HepG2 (cell line): ENCODE results near the gene CTTNBP2NL. TPM values are rescaled to one million over a fixed set of nuclear protein-coding genes. Genes with fewer than 3 reads are reported as not detected.

Experiments
- ADNP ChIP-seq: sonication (generic); formaldehyde crosslinking; IDR thresholded peaks from 2 replicates; pipeline ENCODE4 v1.4.0; 2020; ENCODE audit warnings: missing genetic modification reagents
- AHR ChIP-seq: IDR thresholded peaks from 2 replicates; pipeline ENCODE4 v1.6.1; 2018; ENCODE audit warnings: missing genetic modification reagents, missing compliant biosample characterization
- ARNTL ChIP-seq: sonication (generic); formaldehyde crosslinking; IDR thresholded peaks from 2 replicates; pipeline ENCODE4 v1.4.0; 2020; ENCODE audit warnings: mild to moderate bottlenecking, missing genetic modification reagents
- CEBPG ChIP-seq: IDR thresholded peaks from 2 replicates; pipeline ENCODE4 v1.6.1; 2016
- FOXO4 ChIP-seq: sonication (generic); formaldehyde crosslinking; conservative IDR thresholded peaks from 2 replicates; pipeline ENCODE4 v1.8.1; 2023; ENCODE audit warnings: missing genetic modification reagents
- GPN1 ChIP-seq: sonication (generic); formaldehyde crosslinking; IDR thresholded peaks from 2 replicates; pipeline ENCODE4 v1.5.1; 2020; ENCODE audit warnings: missing genetic modification reagents, borderline replicate concordance
- HMGA1 ChIP-seq: sonication (generic); formaldehyde crosslinking; conservative IDR thresholded peaks from 2 replicates; pipeline ENCODE4 v1.4.0; 2020; ENCODE audit warnings: missing genetic modification reagents
- HOXA3 ChIP-seq: sonication (generic); formaldehyde crosslinking; IDR thresholded peaks from 2 replicates; pipeline ENCODE4 v1.5.0; 2020; ENCODE audit warnings: missing genetic modification reagents
- MEIS2 ChIP-seq: sonication (generic); formaldehyde crosslinking; IDR thresholded peaks from 2 replicates; pipeline ENCODE4 v1.9.0; 2021; ENCODE audit warnings: mild to moderate bottlenecking, missing genetic modification reagents
- NPAS2 ChIP-seq: sonication (generic); formaldehyde crosslinking; IDR thresholded peaks from 2 replicates; pipeline ENCODE4 v1.8.0; 2022; ENCODE audit warnings: mild to moderate bottlenecking, missing genetic modification reagents, borderline replicate concordance
- SAP130 ChIP-seq: IDR thresholded peaks from 2 replicates; pipeline ENCODE4 v1.6.1; 2016; ENCODE audit warnings: low read depth
- TFDP1 ChIP-seq: IDR thresholded peaks from 2 replicates; pipeline ENCODE4 v1.6.1; 2016; ENCODE audit warnings: missing compliant biosample characterization, missing genetic modification reagents, borderline replicate concordance
- ZC3H13 ChIP-seq: sonication (generic); formaldehyde crosslinking; IDR thresholded peaks from 2 replicates; pipeline ENCODE4 v1.8.1; 2023; ENCODE audit warnings: mild to moderate bottlenecking, missing genetic modification reagents, moderate library complexity
- ZFY ChIP-seq: sonication (generic); formaldehyde crosslinking; IDR thresholded peaks from 2 replicates; pipeline ENCODE4 v1.4.0; 2020; ENCODE audit warnings: missing genetic modification reagents
- ZNF362 ChIP-seq: sonication (generic); formaldehyde crosslinking; IDR thresholded peaks from 2 replicates; pipeline ENCODE4 v1.4.0; 2020; ENCODE audit warnings: missing genetic modification reagents, mild to moderate bottlenecking, borderline replicate concordance
- ZNF451 ChIP-seq: sonication (generic); formaldehyde crosslinking; IDR thresholded peaks from 2 replicates; pipeline ENCODE4 v1.5.0; 2020; ENCODE audit warnings: mild to moderate bottlenecking, missing genetic modification reagents
- ZNF503 ChIP-seq: sonication (generic); formaldehyde crosslinking; IDR thresholded peaks from 2 replicates; pipeline ENCODE4 v1.4.0; 2020; ENCODE audit warnings: missing genetic modification reagents
- ZNF619 ChIP-seq: sonication (generic); formaldehyde crosslinking; IDR thresholded peaks from 2 replicates; pipeline ENCODE4 v1.4.0; 2020; ENCODE audit warnings: mild to moderate bottlenecking, missing genetic modification reagents
- ZNF768 ChIP-seq: sonication (generic); formaldehyde crosslinking; IDR thresholded peaks from 2 replicates; pipeline ENCODE4 v1.4.0; 2020; ENCODE audit warnings: missing genetic modification reagents
- ZNF788 ChIP-seq: sonication (generic); formaldehyde crosslinking; IDR thresholded peaks from 2 replicates; pipeline ENCODE4 v1.5.0; 2020; ENCODE audit warnings: mild to moderate bottlenecking, missing genetic modification reagents, borderline replicate concordance
- ZSCAN21 ChIP-seq: sonication (generic); formaldehyde crosslinking; IDR thresholded peaks from 2 replicates; pipeline ENCODE4 v1.8.0; 2022; ENCODE audit warnings: mild to moderate bottlenecking, missing genetic modification reagents, moderate library complexity, borderline replicate concordance
- polyA plus RNA-seq, 8 experiments: library from polyadenylated mRNA; depleted of rRNA in 3 of 8; stranded (reverse) in 7 of 8; unstranded in 1 of 8; fragments of >200 nt; fragmentation: Illumina TruSeq in 4 of 8; extraction: Trizol in 4 of 8; gene quantifications; 2 replicates each; pipeline versions ENCODE4 v1.2.1 to v1.2.3, GENCODE V29; 2011 to 2016; ENCODE audit warnings: low read depth in 4 of 8, missing spikeins in 1 of 8, mixed read lengths in 1 of 8; ENCODE audit not compliant: insufficient read depth in 1 of 8
- total RNA-seq, 5 experiments: library from RNA; depleted of rRNA; stranded (reverse); fragments of >200 nt; fragmentation: Illumina TruSeq; extraction: Trizol; gene quantifications; 2 replicates each; pipeline ENCODE4 v1.2.3, GENCODE V29; 2016; ENCODE audit warnings: low read depth in 1 of 5
- TF ChIP-seq, protein P1 (sequence below): sonication (generic); formaldehyde crosslinking; IDR thresholded peaks from 2 replicates; pipeline ENCODE4 v1.9.0; 2022; ENCODE audit warnings: missing genetic modification reagents, mild to moderate bottlenecking, borderline replicate concordance

CTTNBP2NL gene
- total and polyA plus RNA-seq, 2 of the 13 experiments (the other 11 are each of a cell fraction or from before 2014, with no cell fraction given) = 2.1 to 4.1 TPM

GRCh38 chr1:112466078-112466660 lies 70.2 kb downstream of the CTTNBP2NL start (continued):
- TF ChIP-seq ZNF503 = no peak
- TF ChIP-seq CEBPG (CRISPR knock-in tag) = no peak
- TF ChIP-seq ARNTL (CRISPR knock-in tag) = peak; percentile 61; the same call in 1 of the 2 replicates
- peak; percentile 53; the same call in 1 of the 2 replicates for TF ChIP-seq ZFY (CRISPR knock-in tag)
- TF ChIP-seq ADNP (CRISPR knock-in tag) = no peak
- no peak for TF ChIP-seq NPAS2 (CRISPR knock-in tag)
- peak; percentile 87 for TF ChIP-seq SAP130 (CRISPR knock-in tag)
- TF ChIP-seq GPN1 = no peak
- 0 out of 2 replicates have a peak, but pooled peaks have one; percentile 47 for TF ChIP-seq ZSCAN21 (CRISPR knock-in tag)
- TF ChIP-seq ZNF788 = peak; percentile 82; the same call in 1 of the 2 replicates
- TF ChIP-seq HMGA1 (CRISPR knock-in tag) = no peak
- peak; percentile 66 for TF ChIP-seq ZNF768 (CRISPR knock-in tag)
- no peak for TF ChIP-seq ZC3H13
- TF ChIP-seq, protein P1, sequence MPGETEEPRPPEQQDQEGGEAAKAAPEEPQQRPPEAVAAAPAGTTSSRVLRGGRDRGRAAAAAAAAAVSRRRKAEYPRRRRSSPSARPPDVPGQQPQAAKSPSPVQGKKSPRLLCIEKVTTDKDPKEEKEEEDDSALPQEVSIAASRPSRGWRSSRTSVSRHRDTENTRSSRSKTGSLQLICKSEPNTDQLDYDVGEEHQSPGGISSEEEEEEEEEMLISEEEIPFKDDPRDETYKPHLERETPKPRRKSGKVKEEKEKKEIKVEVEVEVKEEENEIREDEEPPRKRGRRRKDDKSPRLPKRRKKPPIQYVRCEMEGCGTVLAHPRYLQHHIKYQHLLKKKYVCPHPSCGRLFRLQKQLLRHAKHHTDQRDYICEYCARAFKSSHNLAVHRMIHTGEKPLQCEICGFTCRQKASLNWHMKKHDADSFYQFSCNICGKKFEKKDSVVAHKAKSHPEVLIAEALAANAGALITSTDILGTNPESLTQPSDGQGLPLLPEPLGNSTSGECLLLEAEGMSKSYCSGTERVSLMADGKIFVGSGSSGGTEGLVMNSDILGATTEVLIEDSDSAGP (CRISPR knock-in tag) = peak; percentile 68
- peak; percentile 83 for TF ChIP-seq HOXA3 (CRISPR knock-in tag)
- no peak for TF ChIP-seq MEIS2
- no peak; the same call in 1 of the 2 replicates for TF ChIP-seq ZNF362 (CRISPR knock-in tag)
- peak; percentile 45; the same call in 1 of the 2 replicates for TF ChIP-seq TFDP1 (CRISPR knock-in tag)
- 0 out of 2 replicates have a peak, but pooled peaks have one; percentile 39 for TF ChIP-seq AHR (CRISPR knock-in tag)
- peak; percentile 71; the same call in 1 of the 2 replicates for TF ChIP-seq ZNF619 (CRISPR knock-in tag)
- TF ChIP-seq ZNF451 (CRISPR knock-in tag) = 0 out of 2 replicates have a peak, but pooled peaks have one; percentile 65
- TF ChIP-seq FOXO4 (CRISPR knock-in tag) = no peak
